OCI-LY7 (cell line): Measurements from ENCODE around the gene BPIFB3. TPM values are rescaled to one million over a fixed set of nuclear protein-coding genes. Genes with fewer than 3 reads are reported as not detected.

Source experiments
- BruUV-seq: library from RNA; stranded (reverse); fragments of 400-500 nt; replicated peaks from 2 replicates; lab custom pipeline; 2021; lab: Mats Ljungman, UMichigan
- CTCF ChIA-PET: fragments of 300-600 bp; sonication (Branson Sonifier 250); formaldehyde crosslinking; loops from one replicate; lab custom pipeline; 2022; ENCODE audit warnings: antibody characterized with exemption; ENCODE audit not compliant: unreplicated experiment; lab: Charles Lee
- POLR2A ChIA-PET: fragments of 300-600 bp; sonication (Branson Sonifier 250); formaldehyde crosslinking; loops from one replicate; lab custom pipeline; 2022; ENCODE audit warnings: antibody characterized with exemption; lab: Charles Lee
- DNase-seq: peaks from one replicate; pipeline ENCODE4 v3.0.0-alpha.2; 2015; ENCODE audit warnings: low spot score
- H2AFZ ChIP-seq: fragments of 200-600 bp; sonication (generic), shearing (Covaris generic); 2 replicates; pipeline ENCODE4 v1.6.1; 2014; ENCODE audit warnings: mild to moderate bottlenecking, antibody characterized with exemption, low read length, moderate library complexity
- H3K27ac ChIP-seq: fragments of 200-600 bp; sonication (generic); 2 replicates; pipeline ENCODE4 v1.5.1; 2014; ENCODE audit warnings: mixed run types, low read depth, mild to moderate bottlenecking, moderate library complexity, low read length, inconsistent platforms; ENCODE audit not compliant: poor library complexity, severe bottlenecking
- H3K36me3 ChIP-seq: fragments of 200-600 bp; sonication (generic); 2 replicates; pipeline ENCODE4 v1.6.1; 2014; ENCODE audit warnings: mild to moderate bottlenecking, antibody characterized with exemption, low read length, moderate library complexity, mixed read lengths; ENCODE audit not compliant: insufficient read depth
- H3K4me1 ChIP-seq: fragments of 200-600 bp; sonication (generic); 2 replicates; pipeline ENCODE4 v1.5.1; 2014; ENCODE audit warnings: mild to moderate bottlenecking, low read length; ENCODE audit not compliant: insufficient read depth, poor library complexity, severe bottlenecking
- H3K4me2 ChIP-seq: fragments of 200-600 bp; sonication (generic); 2 replicates; pipeline ENCODE4 v1.6.1; 2014; ENCODE audit warnings: mild to moderate bottlenecking, low read length
- H3K4me3 ChIP-seq: fragments of 200-600 bp; sonication (generic); 2 replicates; pipeline ENCODE4 v1.5.1; 2014; ENCODE audit warnings: mild to moderate bottlenecking, low read depth, low read length; ENCODE audit not compliant: poor library complexity, severe bottlenecking
- H3K79me2 ChIP-seq: fragments of 200-600 bp; sonication (generic); 2 replicates; pipeline ENCODE4 v1.6.1; 2016; ENCODE audit warnings: low read depth, mild to moderate bottlenecking, low read length, moderate library complexity, mixed read lengths; ENCODE audit not compliant: insufficient read depth
- H3K9me2 ChIP-seq: fragments of 200-600 bp; sonication (generic); 2 replicates; pipeline ENCODE4 v1.6.1; 2016; ENCODE audit warnings: mild to moderate bottlenecking, low read length, mixed read lengths; ENCODE audit not compliant: insufficient read depth
- H3K9me3 ChIP-seq: fragments of 200-600 bp; sonication (generic); 2 replicates; pipeline ENCODE4 v1.6.1; 2014; ENCODE audit warnings: mild to moderate bottlenecking, mixed run types, low read length, mixed read lengths
- H4K20me1 ChIP-seq: fragments of 200-600 bp; sonication (generic); 2 replicates; pipeline ENCODE4 v1.6.1; 2014; ENCODE audit warnings: mild to moderate bottlenecking, antibody characterized with exemption, low read length, moderate library complexity, mixed read lengths; ENCODE audit not compliant: insufficient read depth
- CTCF ChIP-seq: fragments of 200-600 bp; sonication (generic); conservative IDR thresholded peaks from 2 replicates; pipeline ENCODE4 v1.5.1; 2014; ENCODE audit warnings: mild to moderate bottlenecking, antibody characterized with exemption, low read length, moderate library complexity, mixed read lengths
- EZH2phosphoT487 ChIP-seq: fragments of 200-600 bp; sonication (generic); IDR thresholded peaks from 2 replicates; pipeline ENCODE4 v1.6.1; 2018; ENCODE audit warnings: low read depth, borderline replicate concordance, mild to moderate bottlenecking, mixed run types, antibody characterized with exemption, low read length, moderate library complexity, mixed read lengths
- intact Hi-C: fragments of 100-400 bp; cut with micrococcal nuclease; formaldehyde crosslinking; loops from one replicate; pipeline ENCODE4 v1.10.0; 2022; ENCODE audit not compliant: unreplicated experiment
- total RNA-seq, 2 experiments: library from RNA; depleted of rRNA in 1 of 2; stranded (reverse); fragments of >200 nt in 1 of 2; shearing (Covaris generic) in 1 of 2; gene quantifications; 2 replicates each; pipeline ENCODE4 v1.2.3, GENCODE V29; 2014 to 2022

The BPIFB3 gene
- total RNA-seq, 2 experiments from 2014 or later, result not detected

GRCh38 chr20:33054791-33055190 is 1.1 kb downstream of the BPIFB3 start:
- Histone ChIP-seq H3K4me2 (no peak overlapping the region), H3K9me2 (no peaks in the 10 kb centered on the region), H4K20me1 (no peaks in the 10 kb centered on the region), H3K9me3 (no peaks in the 10 kb centered on the region), H2AFZ (no peak overlapping the region), H3K79me2 (no peaks in the 10 kb centered on the region), H3K4me1 (no peaks in the 10 kb centered on the region), H3K4me3 (no peak overlapping the region), H3K36me3 (no peaks in the 10 kb centered on the region), H3K27ac (no peak overlapping the region)
- BruUV-seq, result no TSS peak
- no peak for TF ChIP-seq CTCF
- TF ChIP-seq EZH2phosphoT487, result no peak
- POLR2A ChIA-PET, result no interaction called here
- DNase-seq, result no peak
- intact Hi-C loops, result no loop called here
- CTCF ChIA-PET, result no interaction called here

GRCh38 chr20:33059136-33059535 is 5.4 kb downstream of the BPIFB3 start:
- TF ChIP-seq EZH2phosphoT487, result no peak
- no peak for TF ChIP-seq CTCF
- intact Hi-C loops, result no loop called here
- no peak for DNase-seq
- POLR2A ChIA-PET, result no interaction called here
- Histone ChIP-seq H3K36me3 (no peaks in the 10 kb centered on the region), H3K4me1 (no peaks in the 10 kb centered on the region), H3K9me2 (no peaks in the 10 kb centered on the region), H3K4me3 (no peak overlapping the region), H3K4me2 (no peak overlapping the region), H3K27ac (no peak overlapping the region), H4K20me1 (no peaks in the 10 kb centered on the region), H3K9me3 (no peaks in the 10 kb centered on the region), H3K79me2 (no peaks in the 10 kb centered on the region), H2AFZ (no peak overlapping the region)
- CTCF ChIA-PET, result no interaction called here
- BruUV-seq, result no TSS peak

- intact Hi-C loops, result no loop called here
- Histone ChIP-seq H3K27ac (no peak overlapping the region), H3K4me3 (no peak overlapping the region), H3K36me3 (no peaks in the 10 kb centered on the region), H3K79me2 (no peaks in the 10 kb centered on the region), H3K9me2 (no peaks in the 10 kb centered on the region), H3K4me1 (no peaks in the 10 kb centered on the region), H3K4me2 (no peak overlapping the region), H4K20me1 (no peaks in the 10 kb centered on the region), H2AFZ (no peak overlapping the region), H3K9me3 (no peaks in the 10 kb centered on the region)
- no peak for DNase-seq
- TF ChIP-seq EZH2phosphoT487, result no peak
- TF ChIP-seq CTCF, result no peak
- CTCF ChIA-PET, result no interaction called here
- POLR2A ChIA-PET, result no interaction called here
- BruUV-seq, result no TSS peak
Observed at GRCh38 chr20:33059741-33060390, 6.2 kb downstream of the BPIFB3 start.
